ENCODE results near the gene CP. TPM values are rescaled to one million over a fixed set of nuclear protein-coding genes. Genes with fewer than 3 reads are reported as not detected.

CP gene
- total RNA-seq, 1 donor from 2014 or later = 21.7 TPM

- DNase-seq (ENCODE audit: low spot score) = no peak
Measured at GRCh38 chr3:149186219-149186618, 35.4 kb downstream of the CP start.

GRCh38 chr3:149181182-149181581, 40.4 kb downstream of the CP start:
- DNase-seq (ENCODE audit: low spot score) = no peak

GRCh38 chr3:149180057-149180573, 41.5 kb downstream of the CP start:
- DNase-seq (ENCODE audit: low spot score) = peak; percentile 94

GRCh38 chr3:149179220-149179619, 42.4 kb downstream of the CP start:
- DNase-seq (ENCODE audit: low spot score) = no peak

GRCh38 chr3:149177122-149177521, 44.5 kb downstream of the CP start:
- DNase-seq (ENCODE audit: low spot score) = no peak

- no peak for DNase-seq (ENCODE audit: low spot score)
Measured at GRCh38 chr3:149174901-149175300, 46.7 kb downstream of the CP start.

GRCh38 chr3:149170672-149171071, 51.0 kb downstream of the CP start:
- no peak for DNase-seq (ENCODE audit: low spot score)

- no peak for DNase-seq (ENCODE audit: low spot score)
Measured at GRCh38 chr3:149167898-149168297, 53.7 kb downstream of the CP start.

GRCh38 chr3:149163066-149163465, 58.6 kb downstream of the CP start:
- no peak for DNase-seq (ENCODE audit: low spot score)

- no peak for DNase-seq (ENCODE audit: low spot score)
Measured at GRCh38 chr3:149162007-149162406, 59.6 kb downstream of the CP start.

- no peak for DNase-seq (ENCODE audit: low spot score)
Measured at GRCh38 chr3:149160754-149161300, 60.8 kb downstream of the CP start.

GRCh38 chr3:149153402-149153801, 68.2 kb downstream of the CP start:
- DNase-seq (ENCODE audit: low spot score) = no peak

GRCh38 chr3:149152420-149152819, 69.2 kb downstream of the CP start:
- no peak for DNase-seq (ENCODE audit: low spot score)

GRCh38 chr3:149151843-149152242, 69.8 kb downstream of the CP start:
- DNase-seq (ENCODE audit: low spot score) = peak; percentile 12

GRCh38 chr3:149150436-149150835, 71.2 kb downstream of the CP start:
- no peak for DNase-seq (ENCODE audit: low spot score)

- peak; percentile 28 for DNase-seq (ENCODE audit: low spot score)
Measured at GRCh38 chr3:149145974-149146373, 75.7 kb downstream of the CP start.

GRCh38 chr3:149145356-149145755, 76.3 kb downstream of the CP start:
- DNase-seq (ENCODE audit: low spot score) = no peak

GRCh38 chr3:149142682-149143081, 78.9 kb downstream of the CP start:
- no peak for DNase-seq (ENCODE audit: low spot score)

- no peak for DNase-seq (ENCODE audit: low spot score)
Measured at GRCh38 chr3:149134575-149134974, 87.1 kb downstream of the CP start.

- no peak for DNase-seq (ENCODE audit: low spot score)
Measured at GRCh38 chr3:149131589-149131988, 90.0 kb downstream of the CP start.

- DNase-seq (ENCODE audit: low spot score) = peak; percentile 95
Measured at GRCh38 chr3:149129326-149130205, 92.1 kb downstream of the CP start, which contains the start of gene HPS3. TSS of gene HPS3 (plus strand) at chr3:149129638. CDS start at chr3:149129724, 86 bp downstream.

GRCh38 chr3:149128821-149129220, 92.8 kb downstream of the CP start:
- DNase-seq (ENCODE audit: low spot score) = peak; percentile 55
